HG03159 (cell line): ENCODE measurements around the gene TRAF7.
"Not testable (repeated sequence)": the region's sequence is repeated elsewhere in the genome, so short reads cannot be mapped to it uniquely, and the experiment has no call there.

Source experiments
- ATAC-seq: cut with Tn5 transposase; IDR thresholded peaks from one replicate; pipeline ENCODE4 v1.9.1; 2021; ENCODE audit warnings: mild to moderate bottlenecking, moderate library complexity; ENCODE audit not compliant: unreplicated experiment

TRAF7 gene

DNA sequence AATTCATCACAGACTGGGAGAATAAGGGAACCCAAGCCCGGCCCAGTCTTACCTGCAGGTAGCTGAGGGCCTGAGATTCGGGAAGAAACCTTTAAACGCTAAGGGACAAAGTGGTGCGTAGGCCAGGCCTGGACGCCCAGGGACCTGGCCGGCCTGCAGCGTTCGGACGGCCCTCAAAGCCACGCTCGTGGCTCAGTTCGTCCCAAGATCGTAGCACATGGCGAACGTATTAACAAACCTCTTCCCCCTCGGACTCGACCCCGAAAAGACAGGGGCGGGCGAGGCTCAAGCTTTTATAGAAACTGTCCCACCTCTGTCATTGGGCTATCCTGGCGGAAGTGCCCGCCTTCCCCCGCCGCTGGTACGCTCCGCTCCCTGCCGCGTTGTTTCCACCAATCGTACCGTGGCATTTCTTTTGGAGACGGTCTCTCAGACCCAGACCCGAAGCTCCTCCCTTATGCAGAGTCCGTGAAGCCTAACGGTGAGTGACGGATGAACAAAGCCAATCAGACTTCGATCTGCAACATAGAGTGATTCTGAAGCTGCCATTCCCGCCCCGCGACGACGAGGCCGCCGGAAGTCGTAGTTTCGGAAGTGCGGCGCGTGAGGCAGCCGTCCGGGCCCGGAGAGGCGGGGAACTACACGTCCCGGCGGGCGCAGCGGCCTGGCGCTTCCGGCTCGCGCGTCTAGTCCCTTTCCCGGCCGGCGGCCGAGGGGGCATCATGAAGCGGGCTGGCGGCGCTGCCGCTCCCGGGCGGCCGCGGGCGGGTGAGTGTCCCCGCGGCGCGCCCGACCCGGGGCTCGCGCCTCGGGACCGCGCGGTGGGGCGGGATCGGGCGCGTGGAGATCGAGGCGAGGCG lies at the start of gene TRAF7:
TRAF7 (plus strand) TSS at position 692 of the 860 bp plus-strand sequence. CDS start 8,139 bp downstream, outside the sequence.
- ATAC-seq: peak; percentile 84

DNA sequence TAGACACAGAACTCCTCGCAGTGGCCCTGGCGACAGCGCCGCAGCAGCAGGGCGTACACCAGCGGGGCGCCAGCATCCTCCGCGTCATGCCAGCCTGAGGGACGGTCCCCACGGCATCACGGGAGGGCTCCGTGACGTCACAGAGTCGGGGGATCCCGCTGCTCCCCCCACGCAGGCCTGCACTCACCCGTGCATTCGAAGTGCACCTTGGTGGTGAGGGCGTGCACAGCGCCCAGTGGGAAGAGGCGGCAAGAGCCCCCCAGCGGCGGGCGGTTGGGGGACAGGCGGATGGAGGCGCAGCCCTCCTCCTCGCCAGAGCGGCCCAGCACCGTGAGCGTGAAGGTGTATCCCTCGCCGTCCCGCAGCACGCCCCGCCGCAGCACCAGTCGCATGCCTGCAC lies 49.4 kb upstream of the TRAF7 start:
- not testable (repeated sequence) for ATAC-seq

DNA sequence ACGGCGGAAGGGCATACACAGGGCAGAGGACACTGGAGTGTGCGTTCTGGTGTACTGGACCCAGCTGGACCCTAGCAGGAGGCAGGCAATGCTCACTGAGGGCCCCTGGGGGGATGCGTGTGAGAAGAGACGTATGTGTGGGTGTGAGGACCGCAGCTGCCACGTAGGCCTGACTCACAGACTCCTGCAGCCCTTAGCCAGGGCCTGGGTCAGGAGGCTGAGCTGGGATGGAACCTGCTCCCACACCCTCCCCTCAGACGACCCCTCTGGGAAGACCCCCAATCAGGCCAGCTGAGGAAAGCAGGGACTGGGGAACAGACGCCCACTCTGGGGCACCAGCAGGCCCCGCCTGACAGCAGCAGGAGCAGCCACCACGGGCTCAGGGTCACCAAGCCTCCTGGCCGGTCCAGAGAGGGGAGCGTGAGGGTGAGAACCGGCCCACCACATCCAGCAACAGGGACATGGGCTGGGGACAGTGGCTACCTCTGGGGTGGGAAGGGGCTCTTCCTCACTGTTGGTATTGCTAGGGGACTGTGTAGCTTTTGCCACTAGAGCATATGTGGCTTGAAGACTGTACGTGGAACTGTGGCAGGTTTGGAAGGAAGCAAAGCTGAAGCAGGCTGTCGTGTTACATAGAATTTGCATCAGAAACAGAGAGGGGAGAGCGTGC lies 48.3 kb upstream of the TRAF7 start:
- not testable (repeated sequence) for ATAC-seq

DNA sequence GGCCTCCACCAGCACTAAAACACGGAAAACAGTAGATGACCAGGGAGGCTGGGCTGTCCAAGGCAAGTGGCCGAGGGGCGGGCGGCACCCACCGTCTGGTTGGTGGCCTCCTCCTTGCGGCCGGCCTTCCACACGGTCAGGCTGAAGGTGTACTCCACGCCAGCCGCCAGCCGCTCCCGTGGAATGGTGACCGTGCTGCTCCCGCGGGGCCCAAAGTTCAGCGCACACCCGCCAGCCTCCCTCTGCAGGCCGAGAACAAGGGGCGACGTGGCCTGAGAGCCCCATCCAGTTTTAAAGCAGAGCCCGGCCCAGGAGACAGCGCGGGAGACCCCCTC lies 47.8 kb upstream of the TRAF7 start:
- ATAC-seq: not testable (repeated sequence)

DNA sequence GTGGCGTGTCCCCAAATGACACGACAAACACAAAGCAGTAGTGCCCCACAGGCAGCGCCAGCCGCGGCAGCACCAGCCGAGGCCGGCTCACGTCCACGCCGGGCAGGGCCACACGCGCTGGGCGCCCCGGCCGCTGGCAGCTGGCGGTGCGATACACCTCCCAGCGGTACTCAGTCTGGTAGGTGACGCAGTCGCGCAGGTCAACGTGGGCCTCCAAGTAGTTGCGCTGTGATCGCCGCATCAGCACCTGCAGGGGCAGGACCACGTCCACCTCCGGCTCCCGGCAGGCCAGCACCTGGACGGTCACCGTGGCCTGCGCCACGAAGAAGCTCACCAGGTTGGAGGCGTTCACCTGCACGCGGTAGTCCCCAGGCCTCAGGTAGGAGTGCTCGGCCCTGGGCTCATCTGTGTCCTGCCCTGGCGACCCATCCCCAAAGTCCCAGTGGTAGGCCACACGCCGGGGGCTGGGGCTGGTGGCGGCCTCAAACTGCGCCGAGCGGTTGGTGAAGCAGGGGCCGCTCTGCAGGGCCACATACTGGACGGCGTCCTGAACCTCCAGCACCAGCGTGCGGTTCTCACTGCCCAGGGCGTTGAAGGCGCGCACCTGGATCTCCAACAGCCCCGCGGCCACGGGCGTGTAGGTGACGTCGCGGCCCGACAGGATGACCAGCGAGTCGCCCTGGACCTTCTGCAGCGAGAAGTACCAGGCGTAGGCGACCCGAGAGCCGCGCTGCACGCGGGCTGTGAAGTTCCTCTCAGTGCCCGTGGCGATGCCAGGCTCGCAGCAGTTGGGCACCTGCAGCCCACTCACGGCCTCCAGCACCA lies 46.9 kb upstream of the TRAF7 start:
- ATAC-seq: not testable (repeated sequence)

DNA sequence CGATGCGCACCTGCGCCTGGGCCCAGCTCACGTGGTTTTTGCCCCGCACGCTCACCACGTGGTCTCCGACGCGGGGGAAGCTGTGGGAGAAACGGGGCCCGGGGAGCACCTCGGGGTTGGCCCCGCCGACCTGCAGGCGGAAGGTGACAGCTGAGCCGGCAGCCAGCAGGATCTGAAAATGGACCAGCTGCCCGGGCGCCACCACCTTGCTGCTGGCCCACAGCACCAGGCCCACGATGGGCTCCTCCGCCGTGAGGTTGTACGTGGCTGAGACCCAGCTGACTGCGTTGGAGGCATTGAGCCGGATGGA lies 46.4 kb upstream of the TRAF7 start:
- ATAC-seq: not testable (repeated sequence)

DNA sequence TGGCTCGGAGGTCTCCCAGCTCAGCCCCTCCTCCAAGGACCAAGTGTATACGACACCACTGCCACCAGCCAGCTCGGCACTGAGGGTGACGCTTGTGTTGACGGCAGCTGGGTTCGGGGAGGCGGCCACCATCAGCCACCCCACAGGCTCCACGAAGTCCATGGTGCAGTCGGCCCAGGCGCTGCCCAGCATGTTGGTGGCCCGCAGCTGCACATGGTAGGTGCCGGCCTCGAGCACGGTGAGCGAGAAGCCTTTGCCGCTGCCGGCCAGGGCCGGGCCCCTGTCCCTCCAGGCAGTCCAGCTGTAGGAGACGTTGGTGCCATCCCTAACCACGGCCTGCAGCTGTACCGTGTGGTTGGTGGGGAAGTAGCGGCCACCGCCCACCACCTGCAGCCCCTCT lies 45.7 kb upstream of the TRAF7 start:
- ATAC-seq: not testable (repeated sequence)

DNA sequence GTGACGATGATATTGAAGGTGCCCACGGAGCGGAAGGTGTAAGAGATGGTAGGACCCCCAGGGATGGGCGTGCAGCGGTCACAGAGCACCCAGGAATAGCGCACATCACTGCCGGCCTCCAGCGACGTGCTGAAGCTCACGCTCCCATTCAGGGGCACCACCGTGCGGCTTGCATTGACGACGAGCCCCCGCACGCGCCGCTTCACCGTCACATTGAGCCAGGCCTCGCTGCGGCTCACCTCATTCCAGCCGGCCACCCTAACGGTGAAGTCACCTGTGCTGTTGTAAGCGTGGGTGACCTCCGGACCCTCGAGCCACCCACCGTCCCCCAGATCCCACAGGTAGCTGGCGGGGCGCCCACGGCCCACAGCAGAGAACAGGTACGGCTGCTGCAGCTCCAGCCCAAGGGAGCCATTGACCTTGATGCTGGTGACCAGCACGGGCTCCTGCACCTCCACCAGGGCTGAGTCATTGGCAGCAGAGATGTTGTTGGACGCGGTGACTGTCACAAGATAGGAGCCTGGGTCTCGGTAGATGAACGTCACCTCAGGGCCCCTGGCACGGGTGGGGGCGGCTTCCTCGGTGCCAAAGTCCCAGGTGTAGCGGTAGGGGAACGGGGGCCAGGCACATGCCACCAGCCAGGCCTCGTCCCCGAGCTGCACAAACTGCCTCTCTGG lies 45.1 kb upstream of the TRAF7 start:
- ATAC-seq: not testable (repeated sequence)

DNA sequence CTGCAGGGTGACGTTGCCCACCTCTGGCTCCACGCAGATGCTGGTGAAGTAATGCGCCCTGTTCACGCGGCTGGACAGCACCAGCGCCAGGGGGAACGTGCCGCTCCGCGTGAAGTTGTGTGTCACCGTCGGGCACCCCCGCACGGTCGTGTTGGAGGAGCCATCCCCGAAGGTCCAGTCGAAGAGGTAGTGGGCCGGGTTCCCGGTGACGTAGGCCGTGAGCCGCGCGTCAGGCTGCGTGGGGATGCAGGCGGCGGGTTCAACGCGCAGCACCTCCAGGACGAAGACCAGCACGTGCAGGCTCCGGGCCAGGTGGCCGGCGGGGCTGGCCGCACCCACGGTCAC lies 44.6 kb upstream of the TRAF7 start:
- not testable (repeated sequence) for ATAC-seq

DNA sequence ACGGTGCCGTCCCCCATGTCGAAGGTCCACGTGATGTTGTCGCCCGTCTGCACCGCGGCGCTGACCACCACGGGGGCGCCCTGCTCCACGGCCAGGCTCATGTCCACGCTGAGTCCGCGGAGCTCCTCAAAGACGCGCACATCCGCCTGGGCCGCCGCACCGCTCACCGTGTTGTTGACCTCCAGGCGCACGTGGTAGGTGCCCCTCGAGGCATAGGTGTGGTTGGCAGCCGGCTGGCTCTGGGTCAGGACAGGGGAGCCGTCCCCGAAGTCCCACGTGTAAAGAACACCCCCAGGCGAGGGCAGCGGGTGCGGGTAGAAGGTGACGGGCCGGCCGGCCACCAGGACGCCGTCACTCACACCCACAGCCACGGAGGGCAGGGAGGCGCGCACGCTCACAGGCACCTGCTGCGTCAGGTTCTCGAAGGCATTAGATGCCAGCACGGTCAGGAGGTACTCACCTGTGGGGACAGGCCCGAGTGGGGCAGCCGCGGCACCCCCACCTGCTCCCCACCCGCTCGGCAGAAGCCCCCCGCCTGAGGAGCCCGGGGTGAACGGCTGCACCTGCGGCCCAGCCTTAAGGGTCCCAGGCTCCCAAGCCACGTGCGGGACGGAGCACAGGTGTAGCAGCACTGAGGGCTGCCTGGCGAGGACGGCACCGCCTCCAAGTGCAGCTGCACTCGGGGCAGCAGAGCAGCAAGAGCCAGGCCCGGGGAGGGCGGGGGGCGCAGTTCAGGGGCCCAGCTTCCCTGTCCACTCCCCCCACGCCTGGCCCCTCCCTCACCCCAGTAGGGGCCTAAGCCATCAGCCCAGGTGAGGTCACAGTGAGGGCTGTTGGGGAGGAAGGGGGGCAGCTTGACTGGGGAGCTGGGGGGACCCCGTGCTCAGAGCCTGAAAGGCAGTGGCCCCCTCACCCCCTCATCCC lies 43.9 kb upstream of the TRAF7 start:
- not testable (repeated sequence) for ATAC-seq

DNA sequence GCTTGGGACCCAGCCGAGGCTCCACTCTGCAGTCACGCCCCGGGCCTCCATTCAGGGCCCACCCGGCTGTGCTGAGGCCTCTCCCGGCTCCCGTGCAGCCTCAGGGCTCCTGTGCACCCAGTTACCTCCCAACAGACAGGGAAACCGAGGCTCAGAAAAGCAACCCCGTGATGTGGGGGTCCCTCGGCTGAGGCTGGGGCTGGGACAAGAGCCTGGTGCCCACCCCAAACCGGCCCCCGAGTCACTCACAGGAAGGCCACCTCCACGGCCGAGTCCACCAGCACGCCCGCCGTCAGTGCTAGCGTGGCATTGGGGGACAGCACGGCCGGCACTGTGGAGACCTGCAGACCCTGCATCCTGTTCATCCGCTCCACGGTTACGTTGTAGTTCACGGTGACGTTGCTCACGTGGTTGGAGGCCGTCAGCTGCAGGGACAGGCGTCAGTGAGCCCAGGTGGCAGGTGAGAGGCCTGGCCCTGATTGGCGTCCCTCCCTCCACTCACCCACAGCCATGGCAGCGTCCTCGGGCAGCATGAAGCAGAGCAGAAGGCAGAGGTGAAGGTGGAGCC lies 43.0 kb upstream of the TRAF7 start:
- ATAC-seq: not testable (repeated sequence)

DNA sequence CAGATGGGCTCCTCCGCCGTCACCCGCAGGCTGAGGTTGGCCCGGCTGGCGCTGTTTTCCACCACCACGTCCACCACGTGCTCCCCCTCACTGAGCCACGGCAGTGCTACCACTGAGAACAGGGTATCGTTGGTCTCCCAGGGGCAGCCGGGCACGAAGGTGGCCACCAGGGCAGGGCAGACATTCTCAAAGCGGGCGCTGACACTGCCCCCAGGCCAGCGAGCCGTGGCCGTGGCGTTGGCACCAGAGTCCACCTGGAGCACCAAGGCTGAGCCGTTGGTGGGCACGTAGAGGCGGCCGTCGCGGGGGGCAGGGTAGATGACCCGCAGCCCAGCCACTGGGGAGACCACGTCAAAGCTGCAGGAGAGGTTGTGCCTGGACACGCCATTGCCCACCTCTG lies 41.4 kb upstream of the TRAF7 start:
- ATAC-seq: not testable (repeated sequence)

DNA sequence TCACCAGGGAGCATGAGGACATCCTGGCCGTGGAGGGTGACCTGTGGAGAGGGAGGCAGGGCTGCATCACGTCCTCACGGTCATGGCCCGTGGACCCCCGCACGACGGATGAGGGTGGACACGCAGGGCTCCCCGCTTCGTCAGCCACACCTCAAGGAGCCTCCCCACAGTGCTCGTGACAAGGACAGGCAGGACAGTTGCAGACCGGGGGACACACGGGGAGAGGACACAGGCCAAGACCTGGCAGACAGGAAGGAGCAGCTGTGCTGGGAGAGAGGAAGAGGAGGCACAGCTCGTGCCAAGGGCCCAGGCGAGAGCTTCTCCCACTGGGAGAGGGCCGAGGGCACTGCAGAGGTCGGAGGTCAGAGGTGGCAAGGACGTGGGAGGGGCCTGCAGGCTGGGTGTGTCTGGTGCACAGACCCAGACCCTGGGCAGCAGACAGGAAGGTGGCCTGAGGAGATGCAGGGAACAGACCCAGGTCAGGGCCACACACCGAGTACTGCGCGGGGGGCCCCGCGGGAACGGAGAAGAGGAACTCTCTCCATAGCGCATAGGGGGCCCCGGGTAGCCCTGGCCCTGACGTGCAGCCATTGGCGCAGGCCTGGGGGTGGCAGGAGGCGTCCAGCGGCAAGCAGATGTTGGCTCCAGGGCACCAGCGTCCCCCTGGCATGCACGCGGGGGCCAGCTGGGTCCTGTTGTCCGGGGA lies 40.5 kb upstream of the TRAF7 start:
- not testable (repeated sequence) for ATAC-seq

DNA sequence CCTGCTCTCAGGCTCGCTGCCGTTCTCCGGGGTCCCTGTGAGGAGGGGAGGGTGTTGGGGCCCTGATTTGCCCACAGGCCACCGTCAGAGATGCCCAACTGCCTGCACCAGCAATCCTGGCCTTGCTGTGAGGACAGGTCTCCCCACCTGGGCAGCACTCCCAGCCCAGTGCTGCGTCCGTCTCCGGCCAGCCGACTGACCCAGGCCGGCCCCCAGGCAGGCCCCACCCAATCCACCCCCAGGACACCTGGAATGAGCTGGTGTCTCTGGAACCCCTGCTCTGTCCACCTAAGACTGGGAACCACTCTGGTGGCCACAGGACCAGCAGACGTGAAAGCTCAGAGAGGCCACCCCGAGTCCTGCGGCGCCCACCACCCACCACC lies 40.0 kb upstream of the TRAF7 start:
- ATAC-seq: no peak

DNA sequence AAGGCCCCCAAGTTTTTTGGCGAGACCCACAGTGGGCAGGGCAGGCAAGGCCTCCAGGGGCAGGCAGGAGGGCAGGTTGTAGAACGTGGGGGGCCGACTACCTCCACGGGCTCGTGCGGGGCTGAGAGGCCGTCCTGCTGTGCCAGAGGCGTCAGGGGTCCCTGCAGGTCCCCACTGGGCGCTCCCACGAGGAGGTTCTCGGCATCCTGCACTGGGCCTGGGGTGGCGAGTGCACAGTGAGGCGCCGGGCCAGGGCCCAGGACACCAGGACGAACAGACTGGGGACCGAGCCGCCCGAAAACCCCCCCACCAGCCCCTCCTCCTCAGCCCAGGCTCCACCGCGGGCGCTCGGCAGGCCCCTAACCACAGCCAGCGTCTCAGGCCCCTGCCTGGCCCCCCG lies 39.2 kb upstream of the TRAF7 start:
- not testable (repeated sequence) for ATAC-seq

DNA sequence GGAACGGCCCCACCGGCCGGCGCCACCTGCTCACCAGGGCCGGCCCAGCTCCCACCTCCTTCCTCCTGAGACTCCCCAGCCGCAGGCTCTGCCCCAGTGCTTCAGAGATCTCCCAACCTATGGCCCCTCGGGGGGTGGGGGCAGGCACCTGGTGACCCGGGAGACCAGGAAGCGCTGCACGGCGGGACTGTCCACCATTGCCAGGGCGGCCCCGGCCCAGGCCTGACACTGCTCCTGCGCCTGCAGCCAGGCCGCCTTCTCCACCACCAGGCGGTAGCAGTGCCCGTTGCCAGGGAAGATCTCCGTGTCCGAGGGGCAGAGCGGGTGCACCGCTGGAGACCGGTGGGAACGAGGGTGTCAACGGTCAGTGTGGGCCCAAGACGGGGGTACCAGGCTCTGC lies 38.2 kb upstream of the TRAF7 start:
- not testable (repeated sequence) for ATAC-seq

DNA sequence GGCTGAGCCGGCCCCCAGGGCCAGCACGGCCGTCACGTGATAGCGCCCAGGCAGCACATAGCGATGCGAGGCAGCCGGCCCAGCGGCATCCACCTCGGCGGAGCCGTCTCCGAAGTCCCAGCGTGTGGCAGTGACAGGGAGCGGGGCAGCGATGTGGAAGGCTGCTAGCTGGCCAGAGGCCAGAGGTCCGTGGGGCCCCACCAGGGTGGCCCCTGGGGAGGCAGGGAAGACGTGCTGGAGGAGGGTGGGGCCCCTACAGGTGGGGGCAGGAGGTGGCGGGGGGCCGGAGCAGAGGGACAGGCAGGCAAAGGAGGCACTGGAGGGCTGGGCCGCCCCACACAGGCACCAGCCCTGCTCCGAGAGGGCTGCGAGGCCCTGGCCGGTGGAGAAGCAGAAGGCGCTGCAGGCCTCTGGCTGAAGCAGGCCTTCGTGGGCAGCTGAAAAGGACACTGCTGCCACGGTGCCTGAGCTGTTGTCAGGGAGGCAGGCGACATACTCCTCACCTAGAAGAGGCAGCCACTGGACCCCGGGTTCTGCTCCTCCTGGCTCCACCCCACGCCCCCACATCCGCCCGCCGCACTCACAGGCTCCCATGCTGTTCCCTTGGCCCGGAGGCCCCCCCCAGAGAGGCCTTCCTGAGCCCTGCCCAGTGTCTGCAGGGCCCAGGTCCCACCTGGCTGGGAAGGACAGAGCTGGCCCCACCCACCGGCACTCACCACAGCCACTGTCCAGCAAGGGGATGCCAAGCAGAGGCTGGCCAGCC lies 37.4 kb upstream of the TRAF7 start:
- not testable (repeated sequence) for ATAC-seq

DNA sequence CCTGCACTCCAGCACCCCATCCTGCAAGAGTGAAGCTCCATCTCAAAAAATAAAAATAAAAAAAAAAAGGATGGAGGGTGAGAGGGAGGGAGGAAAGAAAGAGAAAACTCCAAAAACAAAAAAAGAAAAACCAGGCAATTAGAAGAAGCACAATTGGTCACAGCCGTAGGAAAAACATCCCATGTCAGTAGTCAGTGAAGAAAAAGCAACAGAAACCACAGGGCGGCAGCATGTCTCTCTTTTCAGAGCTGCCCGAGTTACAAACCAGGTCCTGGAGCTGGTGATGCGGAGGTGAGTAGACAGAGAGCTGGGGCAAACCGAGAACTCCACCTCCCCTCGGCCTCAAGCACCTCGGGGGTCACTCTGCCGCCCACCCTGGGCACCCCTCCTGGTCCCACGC lies 34.3 kb upstream of the TRAF7 start:
- ATAC-seq: not testable (repeated sequence)
